ENCODE data around the gene PIP4K2A.

- no peak for TF ChIP-seq EZH2 (IDR thresholded peaks at IDR 0.05; ENCODE audit: low read depth, unreplicated experiment)
- no peak for TF ChIP-seq CTCF (conservative IDR thresholded peaks at IDR 0.05; ENCODE audit: low read depth in 2 of 2)
- no peak for TF ChIP-seq REST (IDR thresholded peaks at IDR 0.05; ENCODE audit: unreplicated experiment)
- TF ChIP-seq CREB1 (CRISPR knock-in tag; IDR thresholded peaks at IDR 0.05; ENCODE audit: low read depth), result no peak
- TF ChIP-seq POLR2AphosphoS5 (IDR thresholded peaks at IDR 0.05; ENCODE audit: low read depth), result no peak
- no peak for TF ChIP-seq EZH2phosphoT487 (IDR thresholded peaks at IDR 0.05; ENCODE audit: unreplicated experiment)
- TF ChIP-seq NANOG (IDR thresholded peaks at IDR 0.05; ENCODE audit: borderline replicate concordance), result no peak
- no peak for TF ChIP-seq ETS1 (IDR thresholded peaks at IDR 0.05)
- TF ChIP-seq ZNF462 (CRISPR knock-in tag; IDR thresholded peaks at IDR 0.05), result no peak
- TF ChIP-seq JUNB (IDR thresholded peaks at IDR 0.05; ENCODE audit: unreplicated experiment), result no peak
Observed at GRCh38 chr10:22651276-22651980, 63.0 kb downstream of the PIP4K2A start.
